HCT116 (cell line): Measurements from ENCODE around the gene APOBEC3B.

Experiments used
- CBX3 ChIP-seq: IDR thresholded peaks from 2 replicates; pipeline ENCODE4 v1.6.1; 2012; ENCODE audit warnings: low read depth
- CEBPB ChIP-seq: IDR thresholded peaks from 2 replicates; pipeline ENCODE4 v1.6.1; 2012; ENCODE audit warnings: low read depth
- CTCF ChIP-seq, 3 experiments: fragments of 200-600 bp in 1 of 3; sonication (generic) in 1 of 3; IDR thresholded peaks in 2 of 3; conservative IDR thresholded peaks in 1 of 3; 2 replicates each; pipeline ENCODE4 v1.5.1; 2012 to 2017; ENCODE audit warnings: low read depth in 2 of 3, low read length in 2 of 3, antibody characterized with exemption in 1 of 3, borderline replicate concordance in 1 of 3, control low read depth in 1 of 3, mild to moderate bottlenecking in 1 of 3, mixed read lengths in 1 of 3, mixed run types in 1 of 3, moderate library complexity in 1 of 3; ENCODE audit not compliant: insufficient read depth in 1 of 3
- ELF1 ChIP-seq: IDR thresholded peaks from 2 replicates; pipeline ENCODE4 v1.6.1; 2012; ENCODE audit warnings: low read depth, borderline replicate concordance
- EZH2 ChIP-seq: fragments of 200-600 bp; sonication (generic); IDR thresholded peaks from 2 replicates; pipeline ENCODE4 v1.6.1; 2017; ENCODE audit warnings: antibody characterized with exemption, mixed run types
- JUND ChIP-seq: IDR thresholded peaks from 2 replicates; pipeline ENCODE4 v1.6.1; 2012
- MAX ChIP-seq: IDR thresholded peaks from 2 replicates; pipeline ENCODE4 v1.6.1; 2012
- POLR2A ChIP-seq: IDR thresholded peaks from 2 replicates; pipeline ENCODE4 v1.7.0; 2011; ENCODE audit warnings: borderline replicate concordance; ENCODE audit not compliant: insufficient read depth, insufficient read length; ENCODE audit errors: extremely low read depth
- POLR2AphosphoS5 ChIP-seq: IDR thresholded peaks from 2 replicates; pipeline ENCODE4 v1.6.1; 2011; ENCODE audit warnings: mild to moderate bottlenecking, low read depth, low read length, moderate library complexity
- REST ChIP-seq: IDR thresholded peaks from 2 replicates; pipeline ENCODE4 v1.6.1; 2012; ENCODE audit warnings: low read depth
- SIN3A ChIP-seq: IDR thresholded peaks from 2 replicates; pipeline ENCODE4 v1.6.1; 2012; ENCODE audit warnings: low read depth
- YY1 ChIP-seq: IDR thresholded peaks from 2 replicates; pipeline ENCODE4 v1.6.1; 2011; ENCODE audit warnings: low read length, low read depth, moderate library complexity, mild to moderate bottlenecking; ENCODE audit not compliant: insufficient replicate concordance; ENCODE audit errors: extremely low read depth
- ZBTB33 ChIP-seq: IDR thresholded peaks from 2 replicates; pipeline ENCODE4 v1.6.1; 2011; ENCODE audit warnings: mild to moderate bottlenecking, low read length, moderate library complexity; ENCODE audit not compliant: insufficient replicate concordance; ENCODE audit errors: extremely low read depth
- ZNF274 ChIP-seq: fragments of 200-500 bp; sonication (Bioruptor generic); IDR thresholded peaks from 2 replicates; pipeline ENCODE4 v1.6.1; 2014; ENCODE audit warnings: mild to moderate bottlenecking, low read depth, low read length, inconsistent platforms

- TF ChIP-seq ZBTB33 (no peak), CTCF (IDR thresholded peaks at IDR 0.05 in 2 of 3, conservative IDR thresholded peaks at IDR 0.05 in 1 of 3; ENCODE audit: borderline replicate concordance in 1 of 3, insufficient read depth in 1 of 3, low read depth in 2 of 3, low read length in 2 of 3) (no peak), POLR2A (no peak), SIN3A (no peak), REST (no peak), EZH2 (no peak), ZNF274 (no peak), POLR2AphosphoS5 (no peak), JUND (no peak), CEBPB (no peak), YY1 (no peak), MAX (no peak), CBX3 (no peak), ELF1 (no peak)
Measured at GRCh38 chr22:38965614-38966379, 16.4 kb upstream of the APOBEC3B start.
